GM18870 (cell line): ENCODE data around the gene MGMT.

ENCODE experiments used
- ATAC-seq: cut with Tn5 transposase; IDR thresholded peaks from one replicate; pipeline ENCODE4 v1.9.1; 2021; ENCODE audit warnings: moderate library complexity; ENCODE audit not compliant: unreplicated experiment

Gene MGMT

GRCh38 chr10:129581827-129582411 is 114.9 kb downstream of the MGMT start:
- ATAC-seq, result no peak

GRCh38 chr10:129583831-129584230 is 116.8 kb downstream of the MGMT start:
- ATAC-seq, result no peak

- ATAC-seq, result no peak
Observed at GRCh38 chr10:129586898-129587443, 119.9 kb downstream of the MGMT start.

- no peak for ATAC-seq
Observed at GRCh38 chr10:129589546-129589945, 122.5 kb downstream of the MGMT start.

- no peak for ATAC-seq
Observed at GRCh38 chr10:129593953-129594352, 126.9 kb downstream of the MGMT start.

GRCh38 chr10:129594811-129595210 is 127.8 kb downstream of the MGMT start:
- ATAC-seq, result no peak

- ATAC-seq, result no peak
Observed at GRCh38 chr10:129598413-129598812, 131.4 kb downstream of the MGMT start.

GRCh38 chr10:129599160-129599559 is 132.1 kb downstream of the MGMT start:
- no peak for ATAC-seq

GRCh38 chr10:129601737-129602136 is 134.7 kb downstream of the MGMT start:
- ATAC-seq, result peak; percentile 71

GRCh38 chr10:129602938-129603535 is 136.0 kb downstream of the MGMT start:
- ATAC-seq, result no peak

GRCh38 chr10:129604333-129605032 is 137.4 kb downstream of the MGMT start:
- ATAC-seq, result no peak

GRCh38 chr10:129605266-129605985 is 138.4 kb downstream of the MGMT start:
- peak; percentile 43 for ATAC-seq

- ATAC-seq, result no peak
Observed at GRCh38 chr10:129605986-129606518, 139.0 kb downstream of the MGMT start.

- no peak for ATAC-seq
Observed at GRCh38 chr10:129607607-129608109, 140.6 kb downstream of the MGMT start.

- ATAC-seq, result no peak
Observed at GRCh38 chr10:129608653-129609052, 141.6 kb downstream of the MGMT start.

GRCh38 chr10:129609551-129609950 is 142.5 kb downstream of the MGMT start:
- ATAC-seq, result no peak

GRCh38 chr10:129612481-129613109 is 145.6 kb downstream of the MGMT start:
- no peak for ATAC-seq

GRCh38 chr10:129613377-129613980 is 146.4 kb downstream of the MGMT start:
- ATAC-seq, result no peak

- no peak for ATAC-seq
Observed at GRCh38 chr10:129614341-129614740, 147.3 kb downstream of the MGMT start.

- ATAC-seq, result no peak
Observed at GRCh38 chr10:129615381-129615780, 148.3 kb downstream of the MGMT start.
